A549 treated with CpdA at 1 μM for 4 hours (cell line): ENCODE results near the gene DMXL2. TPM values are rescaled to one million over a fixed set of nuclear protein-coding genes. Genes with fewer than 3 reads are reported as not detected.

Source experiments
- total RNA-seq: library from RNA; stranded (reverse); fragments of 200-300 nt; extraction: Qiagen RNA extraction; gene quantifications from 5 replicates; pipeline ENCODE4 v1.2.3, GENCODE V29; 2022; ENCODE audit warnings: low read depth

DMXL2 gene, protein sequence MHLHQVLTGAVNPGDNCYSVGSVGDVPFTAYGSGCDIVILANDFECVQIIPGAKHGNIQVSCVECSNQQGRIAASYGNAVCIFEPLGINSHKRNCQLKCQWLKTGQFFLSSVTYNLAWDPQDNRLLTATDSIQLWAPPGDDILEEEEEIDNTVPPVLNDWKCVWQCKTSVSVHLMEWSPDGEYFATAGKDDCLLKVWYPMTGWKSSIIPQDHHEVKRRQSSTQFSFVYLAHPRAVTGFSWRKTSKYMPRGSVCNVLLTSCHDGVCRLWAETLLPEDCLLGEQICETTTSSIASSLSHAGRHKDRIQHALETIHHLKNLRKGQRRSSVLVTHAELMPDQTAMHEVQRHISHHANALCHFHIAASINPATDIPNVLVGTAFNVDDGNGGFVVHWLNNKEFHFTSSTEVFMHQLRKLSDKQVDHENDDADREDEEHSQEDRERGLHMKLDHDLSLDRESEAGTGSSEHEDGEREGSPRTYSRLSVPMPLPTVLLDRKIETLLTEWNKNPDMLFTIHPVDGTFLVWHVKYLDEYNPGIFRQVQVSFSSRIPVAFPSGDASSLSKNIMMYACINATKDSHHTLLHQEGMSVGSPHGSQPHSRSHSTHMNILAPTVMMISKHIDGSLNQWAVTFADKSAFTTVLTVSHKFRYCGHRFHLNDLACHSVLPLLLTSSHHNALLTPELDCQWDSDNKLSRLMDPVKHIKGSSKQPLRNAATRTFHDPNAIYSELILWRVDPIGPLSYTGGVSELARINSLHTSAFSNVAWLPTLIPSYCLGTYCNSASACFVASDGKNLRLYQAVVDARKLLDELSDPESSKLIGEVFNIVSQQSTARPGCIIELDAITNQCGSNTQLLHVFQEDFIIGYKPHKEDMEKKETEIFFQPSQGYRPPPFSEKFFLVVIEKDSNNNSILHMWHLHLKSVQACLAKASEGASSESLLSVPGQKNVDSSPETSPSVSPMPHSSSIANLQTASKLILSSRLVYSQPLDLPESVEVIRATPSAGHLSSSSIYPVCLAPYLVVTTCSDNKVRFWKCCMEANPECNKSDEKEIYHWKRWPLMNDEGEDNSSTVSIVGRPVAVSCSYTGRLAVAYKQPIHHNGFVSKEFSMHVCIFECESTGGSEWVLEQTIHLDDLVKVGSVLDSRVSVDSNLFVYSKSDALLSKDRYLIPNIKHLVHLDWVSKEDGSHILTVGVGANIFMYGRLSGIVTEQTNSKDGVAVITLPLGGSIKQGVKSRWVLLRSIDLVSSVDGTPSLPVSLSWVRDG (N-terminal part only)
- 18.7 to 20.7 TPM (median 19.9 TPM) in 5 replicates for total RNA-seq

DNA sequence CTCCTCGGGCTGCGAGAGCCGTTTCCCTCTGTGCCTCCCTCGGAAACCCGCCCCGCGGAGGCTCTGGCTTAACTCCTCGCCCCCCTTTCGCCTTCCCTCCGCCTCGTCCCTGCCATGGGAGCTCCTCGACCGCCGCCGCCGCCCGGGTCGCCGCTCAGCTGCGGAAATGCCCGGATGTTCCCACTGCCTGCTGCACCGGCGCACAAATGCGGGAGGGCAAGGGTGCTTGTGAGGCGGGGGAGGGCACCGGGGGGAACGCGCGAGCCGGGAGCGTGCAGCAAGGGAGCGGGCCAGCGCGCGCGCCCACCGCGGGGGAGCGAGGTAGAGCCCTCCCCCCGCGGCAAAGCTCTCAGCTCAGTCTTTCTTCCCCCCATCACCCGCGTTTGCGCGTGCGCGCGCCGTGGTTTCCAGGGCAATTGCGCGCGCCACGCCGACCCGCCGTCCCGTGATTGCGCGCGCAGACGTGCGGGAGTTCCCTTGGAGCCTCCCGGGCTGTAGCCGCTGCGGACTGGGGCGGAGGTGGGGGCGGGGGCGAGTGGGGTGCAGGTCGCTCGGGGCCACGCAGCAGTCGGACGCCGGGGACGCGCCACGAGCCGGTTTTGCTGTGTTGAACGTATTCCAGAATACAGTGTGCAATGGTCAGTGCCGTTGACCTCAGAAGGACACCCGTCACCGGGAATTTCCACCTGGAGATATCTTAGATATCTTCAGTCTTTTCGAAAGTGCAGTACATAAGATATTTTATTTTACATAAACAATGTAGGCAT lies at the start of gene DMXL2:
Gene DMXL2, minus strand, starts transcription at position 168 of the 767 bp plus-strand sequence. CDS start 226 bp downstream, outside the sequence.

Other genes with a start within 250 kb of the DMXL2 start
- 0.05 TPM in 1 of 5 replicates, not detected in the others for gene SCG3, start 58.7 kb upstream of the DMXL2 start, total RNA-seq
- gene LYSMD2, start 114.9 kb upstream of the DMXL2 start, total RNA-seq: 24.5 to 29.9 TPM (median 24.9 TPM) in 5 replicates
- 1.2 to 1.8 TPM (median 1.6 TPM) in 5 replicates for gene TMOD2, start 128.8 kb upstream of the DMXL2 start, total RNA-seq
- 39.3 to 66.7 TPM (median 49.9 TPM) in 5 replicates for gene TMOD3, start 206.9 kb upstream of the DMXL2 start, total RNA-seq